ENCODE data around the gene PRKG2.

PRKG2 gene

DNA sequence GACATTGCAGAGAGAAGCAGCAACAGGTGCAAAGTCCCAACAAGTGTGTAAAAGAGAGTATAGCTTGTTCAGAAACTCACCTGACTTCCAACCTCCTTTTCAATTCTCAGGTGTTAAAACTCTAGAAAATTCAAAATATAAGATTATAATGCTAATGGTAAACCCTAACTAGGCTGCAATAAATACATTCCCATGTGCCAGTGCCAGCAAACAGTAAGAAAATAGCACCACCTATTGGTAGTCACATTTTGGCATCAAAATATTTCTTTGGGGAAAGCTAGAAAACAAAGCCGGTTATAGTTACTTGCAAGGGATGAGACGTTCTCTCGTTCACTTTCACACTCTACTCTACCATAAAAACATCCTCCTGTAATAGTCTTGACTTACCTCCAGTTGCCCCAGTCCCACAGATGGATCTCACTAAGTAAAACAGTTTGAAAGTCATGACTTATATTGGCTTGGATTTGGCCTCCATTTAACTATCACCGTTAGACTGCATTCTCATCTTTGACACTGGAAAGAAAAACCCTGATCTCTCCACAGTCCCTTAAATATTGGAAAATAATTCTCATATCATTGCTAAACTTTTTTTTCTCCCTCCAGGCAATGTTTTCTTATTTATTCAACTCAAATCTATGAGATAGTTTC is 174.9 kb downstream of the PRKG2 start:
- in situ Hi-C loops (cut with MboI; ENCODE audit: low sequenced_read_pairs) = loop anchor here (25.0 kb wide), 1 partner anchor 678 kb away; no protein-coding TSS in a partner anchor

- in situ Hi-C loops (cut with MboI; ENCODE audit: low sequenced_read_pairs) = loop anchor here (25.0 kb wide), 1 partner anchor 677 kb away; no protein-coding TSS in a partner anchor
Measured at GRCh38 chr4:81039351-81039972, 175.6 kb downstream of the PRKG2 start.

GRCh38 chr4:81038636-81039350 is 176.2 kb downstream of the PRKG2 start:
- in situ Hi-C loops (cut with MboI; ENCODE audit: low sequenced_read_pairs) = loop anchor here (25.0 kb wide), 1 partner anchor 676 kb away; no protein-coding TSS in a partner anchor

Measured in HL-60/S4 (cell line).